Upper lobe of left lung (tissue), 6 donors: ENCODE data around the gene STAT5A. TPM values are rescaled to one million over a fixed set of nuclear protein-coding genes. Genes with fewer than 3 reads are reported as not detected.

Experiments used
- ATAC-seq, 2 donors: fragments of 200-7000 bp; cut with Tn5 transposase; one replicate each; pipeline ENCODE4 v1.9.1; 2022; ENCODE audit warnings: mild to moderate bottlenecking in 2 of 2, moderate library complexity in 2 of 2; ENCODE audit not compliant: low FRiP score in 2 of 2
- DNase-seq, 2 donors: peaks; one replicate each; pipeline ENCODE4 v3.0.0-alpha.2; 2019 to 2020
- H3K27ac ChIP-seq, 4 donors: fragments of 200-600 bp; sonication (generic); one replicate each; pipeline ENCODE4 v1.5.1; 2016 to 2019
- H3K27me3 ChIP-seq, 4 donors: fragments of 200-600 bp; sonication (generic); one replicate each; pipeline ENCODE4 v1.5.1; 2017 to 2019
- H3K36me3 ChIP-seq, 4 donors: fragments of 200-600 bp; sonication (generic); one replicate each; pipeline ENCODE4 v1.5.1; 2016 to 2019
- H3K4me1 ChIP-seq, 4 donors: fragments of 200-600 bp; sonication (generic); one replicate each; pipeline ENCODE4 v1.5.1; 2018 to 2019
- H3K4me3 ChIP-seq, 4 donors: fragments of 200-600 bp; sonication (generic); one replicate each; pipeline ENCODE4 v1.5.1; 2017 to 2019; ENCODE audit warnings: mild to moderate bottlenecking in 2 of 4, moderate library complexity in 1 of 4
- H3K9me3 ChIP-seq, 4 donors: fragments of 200-600 bp; sonication (generic); one replicate each; pipeline ENCODE4 v1.5.1; 2018 to 2019
- CTCF ChIP-seq, 6 experiments: fragments of 450-650 bp in 4 of 6; fragments of 200-600 bp in 2 of 6; sonication (generic) in 2 of 6; IDR thresholded peaks; one replicate each; pipeline ENCODE4 v1.5.1; 2016 to 2019; ENCODE audit warnings: antibody characterized with exemption in 6 of 6
- EP300 ChIP-seq, 4 donors: sonication (generic); formaldehyde crosslinking; IDR thresholded peaks; one replicate each; pipeline ENCODE4 v1.5.1; 2017; ENCODE audit warnings: antibody characterized with exemption in 4 of 4, control low read depth in 2 of 4
- POLR2A ChIP-seq, 4 donors: fragments of 450-650 bp; IDR thresholded peaks; one replicate each; pipeline ENCODE4 v1.5.1; 2016 to 2017; ENCODE audit warnings: antibody characterized with exemption in 4 of 4, mild to moderate bottlenecking in 2 of 4
- POLR2AphosphoS5 ChIP-seq, 2 donors: sonication (generic); formaldehyde crosslinking; IDR thresholded peaks; one replicate each; pipeline ENCODE4 v1.5.1; 2017; ENCODE audit warnings: antibody characterized with exemption in 2 of 2
- WGBS, 2 donors: methylation state at CpG; one replicate each; pipeline ENCODE4 v1.1.5; 2017 to 2018; 5-methylcytosine and 5-hydroxymethylcytosine counted together
- total RNA-seq, 6 donors: library from RNA; depleted of rRNA in 4 of 6; stranded (reverse); fragments of >200 nt in 4 of 6; gene quantifications; one replicate each; pipeline versions ENCODE4 v1.1.0 to v1.2.1, GENCODE V29; 2016 to 2021
- donor health status: DM: no; HTN: no; CAD: no; lungs with moderate emphysema.
- donor health status: DM: no; HTN: yes; CAD: no; lungs with severe emphysema.

The STAT5A gene
- total RNA-seq, 6 donors from 2014 or later, result 33.7 to 119 (median 70.3) TPM

- H3K27ac ChIP-seq, result peak overlapping the region in 1 of 4 donors; percentile 40
- 51 to 69% methylated on average over 15 of the region's 15 CpGs for WGBS, 2 donors
- DNase-seq (no peak), ATAC-seq (peak; percentile 26 to 63)
- peaks cover 0 to 12% (median 5%) of the 10 kb centered on the region in 4 donors for H3K4me1 ChIP-seq
- no peak overlapping the region for H3K4me3 ChIP-seq
- H3K36me3 ChIP-seq, result peaks cover 57 to 93% (median 81%) of the 10 kb centered on the region in 4 donors
- no peaks in the 10 kb centered on the region for H3K9me3 ChIP-seq
- H3K27me3 ChIP-seq, result no peaks in the 10 kb centered on the region
- no peak for TF ChIP-seq CTCF (IDR thresholded peaks at IDR 0.05)
- no peak for TF ChIP-seq POLR2AphosphoS5 (IDR thresholded peaks at IDR 0.05)
- TF ChIP-seq POLR2A (IDR thresholded peaks at IDR 0.05), result no peak
- TF ChIP-seq EP300 (IDR thresholded peaks at IDR 0.05), result no peak
These were observed 49.1 kb downstream of the STAT5A start for GRCh38 chr17:42337442-42337841.

- WGBS, 2 donors, result 73 to 80% methylated on average over 4 of the region's 4 CpGs
- peak overlapping the region in 2 of 4 donors; percentile 35 to 53 for H3K27ac ChIP-seq
These were observed 50.2 kb downstream of the STAT5A start for GRCh38 chr17:42338427-42338985.

GRCh38 chr17:42339221-42339620 is 50.9 kb downstream of the STAT5A start:
- ATAC-seq, result no peak
- TF ChIP-seq EP300 (IDR thresholded peaks at IDR 0.05), result no peak
- no peak for TF ChIP-seq POLR2A (IDR thresholded peaks at IDR 0.05)
- no peak for TF ChIP-seq CTCF (IDR thresholded peaks at IDR 0.05)
- TF ChIP-seq POLR2AphosphoS5 (IDR thresholded peaks at IDR 0.05), result no peak
- Histone ChIP-seq H3K36me3 (peaks cover 41 to 93% (median 79%) of the 10 kb centered on the region in 4 donors), H3K4me3 (no peak overlapping the region), H3K27ac (no peak overlapping the region), H3K4me1 (peaks cover 0 to 12% (median 5%) of the 10 kb centered on the region in 4 donors), H3K27me3 (no peaks in the 10 kb centered on the region), H3K9me3 (no peaks in the 10 kb centered on the region)
- 96 to 97% methylated on average over 5 of the region's 5 CpGs for WGBS, 2 donors
- DNase-seq, result no peak

More at GRCh38 chr17:42338427-42338985, 50.2 kb downstream of the STAT5A start:
- peaks cover 47 to 93% (median 78%) of the 10 kb centered on the region in 4 donors for H3K36me3 ChIP-seq
- H3K27me3 ChIP-seq, result no peaks in the 10 kb centered on the region
- no peaks in the 10 kb centered on the region for H3K9me3 ChIP-seq
- no peak overlapping the region for H3K4me3 ChIP-seq
- H3K4me1 ChIP-seq, result peaks cover 0 to 12% (median 5%) of the 10 kb centered on the region in 4 donors
- ATAC-seq (no peak), DNase-seq (no peak)
- TF ChIP-seq POLR2A (IDR thresholded peaks at IDR 0.05), result no peak
- no peak for TF ChIP-seq CTCF (IDR thresholded peaks at IDR 0.05)
- TF ChIP-seq EP300 (IDR thresholded peaks at IDR 0.05), result no peak
- TF ChIP-seq POLR2AphosphoS5 (IDR thresholded peaks at IDR 0.05), result no peak

- ATAC-seq, result peak in 1 of 2 donors; percentile 30
- Histone ChIP-seq H3K27me3 (no peaks in the 10 kb centered on the region), H3K9me3 (no peaks in the 10 kb centered on the region), H3K4me3 (no peak overlapping the region), H3K4me1 (peaks cover 3 to 12% (median 5%) of the 10 kb centered on the region in 4 donors), H3K27ac (peak overlapping the region in 2 of 4 donors; percentile 27 to 44), H3K36me3 (peaks cover 34 to 93% (median 79%) of the 10 kb centered on the region in 4 donors)
- DNase-seq, result no peak
- TF ChIP-seq CTCF (IDR thresholded peaks at IDR 0.05), result no peak
- no peak for TF ChIP-seq POLR2A (IDR thresholded peaks at IDR 0.05)
- TF ChIP-seq POLR2AphosphoS5 (IDR thresholded peaks at IDR 0.05), result no peak
- no peak for TF ChIP-seq EP300 (IDR thresholded peaks at IDR 0.05)
These were observed 52.4 kb downstream of the STAT5A start for GRCh38 chr17:42340691-42341127.

- WGBS, 2 donors, result 84 to 94% methylated on average over 4 of the region's 4 CpGs
These were observed 53.3 kb downstream of the STAT5A start for GRCh38 chr17:42341568-42341967.

More at GRCh38 chr17:42341568-42341967, 53.3 kb downstream of the STAT5A start:
- no peak for TF ChIP-seq POLR2A (IDR thresholded peaks at IDR 0.05)
- no peak for TF ChIP-seq POLR2AphosphoS5 (IDR thresholded peaks at IDR 0.05)
- no peak for TF ChIP-seq EP300 (IDR thresholded peaks at IDR 0.05)
- no peak for TF ChIP-seq CTCF (IDR thresholded peaks at IDR 0.05)
- ATAC-seq (no peak), DNase-seq (no peak)
- H3K27ac ChIP-seq, result peak overlapping the region in 2 of 4 donors; percentile 32 to 44
- H3K4me1 ChIP-seq, result peaks cover 10 to 13% (median 11%) of the 10 kb centered on the region in 4 donors
- H3K36me3 ChIP-seq, result peaks cover 29 to 93% (median 79%) of the 10 kb centered on the region in 4 donors
- H3K27me3 ChIP-seq, result no peaks in the 10 kb centered on the region
- H3K4me3 ChIP-seq, result no peak overlapping the region
- no peaks in the 10 kb centered on the region for H3K9me3 ChIP-seq
